ENCODE measurements around the gene ANO2. TPM values are rescaled to one million over a fixed set of nuclear protein-coding genes. Genes with fewer than 3 reads are reported as not detected.

ANO2 gene
- polyA plus RNA-seq, 2 donors, result 1.3 to 1.4 TPM

DNA sequence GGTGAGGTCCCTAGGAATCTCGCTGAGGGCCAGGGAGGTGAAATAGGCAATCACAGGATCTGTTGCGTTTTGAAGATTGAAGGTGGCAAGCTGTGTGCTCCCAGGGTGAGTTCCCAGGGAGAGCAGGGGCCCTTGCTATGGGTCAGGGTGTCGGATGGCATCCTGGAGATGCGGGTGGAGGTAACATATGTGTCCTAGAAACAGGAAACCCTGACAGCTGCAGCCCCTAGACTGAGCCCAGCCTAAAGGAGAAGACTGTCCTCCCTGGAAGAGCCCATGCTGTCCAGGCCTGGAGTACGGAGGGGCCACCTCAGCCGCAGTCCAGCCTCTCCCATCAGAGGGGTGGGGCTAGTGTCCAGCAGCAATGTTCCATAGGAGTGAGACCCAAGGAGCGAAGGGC is 318.9 kb downstream of the ANO2 start:
- WGBS, 2 donors, result 89 to 92% methylated on average over 7 of the region's 7 CpGs
- Histone ChIP-seq H3K27me3 (ENCODE audit: control insufficient read depth in 1 of 2, insufficient read depth in 2 of 2, low read length in 2 of 2) (no peaks in the 10 kb centered on the region), H3K27ac (ENCODE audit: low read depth in 2 of 2, low read length in 1 of 2) (no peak overlapping the region), H3K4me1 (ENCODE audit: control insufficient read depth in 2 of 2, insufficient read depth in 2 of 2, low read length in 1 of 2) (no peaks in the 10 kb centered on the region), H3K4me3 (ENCODE audit: low read depth in 1 of 2, low read length in 2 of 2) (no peak overlapping the region), H3K36me3 (ENCODE audit: control insufficient read depth in 2 of 2, insufficient read depth in 2 of 2, low read length in 1 of 2) (no peaks in the 10 kb centered on the region), H3K9me3 (ENCODE audit: control insufficient read depth in 2 of 2, insufficient read depth in 1 of 2, low read depth in 1 of 2, low read length in 1 of 2) (no peaks in the 10 kb centered on the region)

DNA sequence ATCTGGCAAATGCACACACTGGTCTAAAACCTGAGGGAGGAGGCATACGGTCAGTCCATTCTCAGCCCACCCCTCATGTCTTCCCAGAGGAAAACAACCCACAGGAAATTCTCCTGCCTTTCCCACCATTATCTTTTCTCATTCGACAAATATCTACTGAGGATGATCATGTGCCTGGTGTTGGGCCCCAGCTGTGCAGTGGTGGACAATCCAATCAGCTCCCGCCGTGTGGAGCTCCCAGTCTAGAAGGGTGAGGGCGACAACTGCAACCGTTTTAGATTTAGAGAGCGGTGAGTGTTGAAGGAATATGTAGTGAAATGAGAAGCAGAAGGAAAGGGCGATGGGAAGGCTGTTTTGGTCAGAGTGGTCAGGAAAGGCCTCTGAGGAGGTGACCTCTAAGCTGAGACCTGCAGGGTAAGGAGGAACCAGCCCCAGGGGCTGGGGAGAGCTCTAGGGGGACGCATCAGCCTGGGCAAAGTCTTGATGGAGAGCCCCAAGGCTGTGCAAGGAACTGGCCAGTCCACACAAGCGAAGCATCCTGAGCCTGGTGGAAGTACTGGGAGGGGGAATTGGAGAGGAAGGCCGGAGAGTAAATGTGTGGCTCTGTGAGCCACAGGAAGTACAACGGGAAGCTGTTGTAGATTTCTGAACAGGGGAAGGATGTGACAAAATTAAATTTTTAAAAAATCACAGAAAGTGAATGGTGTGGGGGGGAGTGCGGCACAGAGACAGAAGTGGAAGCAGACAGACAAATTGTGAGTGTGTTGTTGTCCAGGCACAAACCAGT is 320.4 kb downstream of the ANO2 start:
- Histone ChIP-seq H3K4me3 (ENCODE audit: low read depth in 1 of 2, low read length in 2 of 2) (no peak overlapping the region), H3K27ac (ENCODE audit: low read depth in 2 of 2, low read length in 1 of 2) (no peak overlapping the region), H3K36me3 (ENCODE audit: control insufficient read depth in 2 of 2, insufficient read depth in 2 of 2, low read length in 1 of 2) (no peaks in the 10 kb centered on the region), H3K4me1 (ENCODE audit: control insufficient read depth in 2 of 2, insufficient read depth in 2 of 2, low read length in 1 of 2) (no peaks in the 10 kb centered on the region), H3K27me3 (ENCODE audit: control insufficient read depth in 1 of 2, insufficient read depth in 2 of 2, low read length in 2 of 2) (no peaks in the 10 kb centered on the region), H3K9me3 (ENCODE audit: control insufficient read depth in 2 of 2, insufficient read depth in 1 of 2, low read depth in 1 of 2, low read length in 1 of 2) (no peaks in the 10 kb centered on the region)
- 80 to 83% methylated on average over 13 of the region's 13 CpGs for WGBS, 2 donors

DNA sequence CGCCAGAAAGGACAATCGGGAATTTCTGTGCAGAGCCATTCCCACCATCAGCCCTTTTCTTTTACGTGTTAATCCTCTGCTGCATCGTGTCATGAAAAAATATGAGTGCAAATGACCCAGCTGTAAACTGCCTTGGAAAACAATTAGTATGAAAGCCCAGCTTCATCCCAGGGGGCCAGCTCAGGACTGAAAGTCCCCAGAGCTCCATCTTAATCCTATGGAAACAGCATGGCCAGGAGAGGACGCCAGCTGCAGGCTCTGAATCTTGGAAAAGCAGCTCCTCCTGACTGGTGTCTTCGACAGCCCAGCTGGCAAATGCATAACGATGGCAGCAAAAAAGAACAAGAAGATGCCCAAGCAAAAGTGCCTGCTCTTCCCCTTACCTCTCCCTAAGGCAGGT is 321.6 kb downstream of the ANO2 start:
- no peaks in the 10 kb centered on the region for H3K36me3 ChIP-seq (ENCODE audit: control insufficient read depth in 2 of 2, insufficient read depth in 2 of 2, low read length in 1 of 2)
- H3K9me3 ChIP-seq (ENCODE audit: control insufficient read depth in 2 of 2, insufficient read depth in 1 of 2, low read depth in 1 of 2, low read length in 1 of 2), result no peaks in the 10 kb centered on the region
- no peak overlapping the region for H3K4me3 ChIP-seq (ENCODE audit: low read depth in 1 of 2, low read length in 2 of 2)
- H3K27me3 ChIP-seq (ENCODE audit: control insufficient read depth in 1 of 2, insufficient read depth in 2 of 2, low read length in 2 of 2), result no peaks in the 10 kb centered on the region
- no peaks in the 10 kb centered on the region for H3K4me1 ChIP-seq (ENCODE audit: control insufficient read depth in 2 of 2, insufficient read depth in 2 of 2, low read length in 1 of 2)
- WGBS, 2 donors, result 77 to 78% methylated on average over 7 of the region's 7 CpGs
- no peak overlapping the region for H3K27ac ChIP-seq (ENCODE audit: low read depth in 2 of 2, low read length in 1 of 2)

DNA sequence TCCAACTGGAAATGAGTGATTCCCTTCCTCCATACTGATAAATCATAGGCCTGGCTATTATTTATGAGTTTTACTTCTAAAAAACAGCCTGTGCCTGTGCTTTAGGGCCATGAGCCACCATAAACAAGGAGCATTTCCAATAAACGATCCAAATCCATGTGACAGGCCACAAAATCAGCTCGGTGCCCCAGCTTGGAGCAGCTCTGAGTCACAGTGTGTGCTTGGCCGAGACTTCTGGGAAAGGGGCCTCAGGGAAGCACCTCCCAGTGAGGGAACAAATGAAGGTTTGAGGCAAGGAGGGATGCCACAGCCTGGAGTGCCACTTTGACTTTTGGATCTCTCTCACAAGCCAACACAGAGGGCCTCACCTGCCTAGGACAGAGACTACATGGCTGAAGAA is 322.8 kb downstream of the ANO2 start:
- no peak overlapping the region for H3K4me3 ChIP-seq (ENCODE audit: low read depth in 1 of 2, low read length in 2 of 2)
- no peak overlapping the region for H3K27ac ChIP-seq (ENCODE audit: low read depth in 2 of 2, low read length in 1 of 2)
- H3K4me1 ChIP-seq (ENCODE audit: control insufficient read depth in 2 of 2, insufficient read depth in 2 of 2, low read length in 1 of 2), result no peaks in the 10 kb centered on the region
- no peaks in the 10 kb centered on the region for H3K9me3 ChIP-seq (ENCODE audit: control insufficient read depth in 2 of 2, insufficient read depth in 1 of 2, low read depth in 1 of 2, low read length in 1 of 2)
- H3K36me3 ChIP-seq (ENCODE audit: control insufficient read depth in 2 of 2, insufficient read depth in 2 of 2, low read length in 1 of 2), result no peaks in the 10 kb centered on the region
- no peaks in the 10 kb centered on the region for H3K27me3 ChIP-seq (ENCODE audit: control insufficient read depth in 1 of 2, insufficient read depth in 2 of 2, low read length in 2 of 2)
- WGBS, 2 donors, result 48 to 51% methylated on average over 3 of the region's 3 CpGs

DNA sequence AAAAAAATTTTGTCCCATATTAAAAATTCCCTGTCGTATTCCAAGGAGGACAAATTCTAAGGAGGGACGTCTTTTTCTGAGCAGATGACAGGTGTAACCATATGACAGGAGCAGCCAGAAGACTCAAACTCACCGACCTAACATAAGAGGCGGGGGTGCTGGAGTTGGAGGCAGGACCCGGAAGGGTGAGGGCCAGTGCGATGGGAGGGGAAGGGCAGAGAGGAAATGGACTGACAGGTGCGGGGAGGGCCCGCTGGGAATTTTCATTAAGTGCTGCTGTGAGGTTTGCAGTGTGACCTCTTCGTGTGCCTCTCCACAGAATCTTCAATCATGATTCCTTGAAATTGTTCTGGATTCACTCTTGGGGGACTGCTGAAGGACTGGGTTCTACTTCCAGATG is 323.7 kb downstream of the ANO2 start:
- WGBS, 2 donors, result 88 to 91% methylated on average over 9 of the region's 9 CpGs
- Histone ChIP-seq H3K9me3 (ENCODE audit: control insufficient read depth in 2 of 2, insufficient read depth in 1 of 2, low read depth in 1 of 2, low read length in 1 of 2) (no peaks in the 10 kb centered on the region), H3K27ac (ENCODE audit: low read depth in 2 of 2, low read length in 1 of 2) (no peak overlapping the region), H3K27me3 (ENCODE audit: control insufficient read depth in 1 of 2, insufficient read depth in 2 of 2, low read length in 2 of 2) (no peaks in the 10 kb centered on the region), H3K4me1 (ENCODE audit: control insufficient read depth in 2 of 2, insufficient read depth in 2 of 2, low read length in 1 of 2) (no peaks in the 10 kb centered on the region), H3K36me3 (ENCODE audit: control insufficient read depth in 2 of 2, insufficient read depth in 2 of 2, low read length in 1 of 2) (no peaks in the 10 kb centered on the region), H3K4me3 (ENCODE audit: low read depth in 1 of 2, low read length in 2 of 2) (no peak overlapping the region)

DNA sequence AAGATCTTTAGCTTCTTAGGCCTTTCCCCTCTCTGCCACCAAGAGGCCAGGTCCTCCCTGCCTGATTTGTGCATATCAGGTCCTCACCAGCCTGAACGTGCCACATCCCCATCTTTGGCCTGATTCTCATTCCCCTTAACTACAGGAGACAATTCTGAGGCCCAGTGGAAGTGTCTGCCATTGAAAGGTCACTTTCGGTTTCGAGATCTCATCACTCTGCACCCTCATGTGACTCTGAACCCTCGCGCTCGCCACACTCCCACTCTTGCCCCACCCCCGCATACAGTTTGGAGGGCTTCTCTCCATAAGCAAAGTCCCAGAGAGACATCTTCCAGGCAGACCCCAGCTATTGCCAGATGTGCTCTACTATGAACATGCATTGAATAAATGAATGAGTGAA is 324.2 kb downstream of the ANO2 start:
- WGBS, 2 donors, result 92 to 93% methylated on average over 7 of the region's 7 CpGs

DNA sequence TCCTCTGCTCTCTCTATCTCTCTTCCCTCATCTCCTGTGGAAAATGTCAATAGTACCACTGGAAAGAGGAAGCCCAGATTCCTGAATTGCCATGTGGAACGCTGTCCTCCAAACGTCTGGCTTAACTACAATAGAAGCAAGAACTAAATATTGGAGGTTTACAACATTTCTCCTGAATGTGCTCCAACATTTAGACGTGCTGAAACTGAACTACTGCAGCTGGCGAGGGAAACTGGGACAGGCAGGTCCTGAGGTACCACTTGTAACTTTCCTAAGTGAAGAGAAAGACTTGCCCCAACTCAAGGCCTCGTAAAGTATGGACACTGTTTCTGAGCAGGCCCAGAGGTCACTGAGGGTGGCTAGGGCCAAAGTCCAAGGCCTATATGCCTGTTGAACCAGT is 325.4 kb downstream of the ANO2 start:
- WGBS, 2 donors, result 51 to 56% methylated on average over 5 of the region's 5 CpGs
- no peaks in the 10 kb centered on the region for H3K36me3 ChIP-seq (ENCODE audit: control insufficient read depth in 2 of 2, insufficient read depth in 2 of 2, low read length in 1 of 2)
- no peak overlapping the region for H3K4me3 ChIP-seq (ENCODE audit: low read depth in 1 of 2, low read length in 2 of 2)
- no peaks in the 10 kb centered on the region for H3K9me3 ChIP-seq (ENCODE audit: control insufficient read depth in 2 of 2, insufficient read depth in 1 of 2, low read depth in 1 of 2, low read length in 1 of 2)
- no peaks in the 10 kb centered on the region for H3K27me3 ChIP-seq (ENCODE audit: control insufficient read depth in 1 of 2, insufficient read depth in 2 of 2, low read length in 2 of 2)
- no peaks in the 10 kb centered on the region for H3K4me1 ChIP-seq (ENCODE audit: control insufficient read depth in 2 of 2, insufficient read depth in 2 of 2, low read length in 1 of 2)
- H3K27ac ChIP-seq (ENCODE audit: low read depth in 2 of 2, low read length in 1 of 2), result peak overlapping the region in 1 of 2 donors; percentile 44

More for the DNA sequence above, 324.2 kb downstream of the ANO2 start:
- Histone ChIP-seq H3K27me3 (ENCODE audit: control insufficient read depth in 1 of 2, insufficient read depth in 2 of 2, low read length in 2 of 2) (no peaks in the 10 kb centered on the region), H3K27ac (ENCODE audit: low read depth in 2 of 2, low read length in 1 of 2) (no peak overlapping the region), H3K36me3 (ENCODE audit: control insufficient read depth in 2 of 2, insufficient read depth in 2 of 2, low read length in 1 of 2) (no peaks in the 10 kb centered on the region), H3K9me3 (ENCODE audit: control insufficient read depth in 2 of 2, insufficient read depth in 1 of 2, low read depth in 1 of 2, low read length in 1 of 2) (no peaks in the 10 kb centered on the region), H3K4me1 (ENCODE audit: control insufficient read depth in 2 of 2, insufficient read depth in 2 of 2, low read length in 1 of 2) (no peaks in the 10 kb centered on the region), H3K4me3 (ENCODE audit: low read depth in 1 of 2, low read length in 2 of 2) (no peak overlapping the region)

DNA sequence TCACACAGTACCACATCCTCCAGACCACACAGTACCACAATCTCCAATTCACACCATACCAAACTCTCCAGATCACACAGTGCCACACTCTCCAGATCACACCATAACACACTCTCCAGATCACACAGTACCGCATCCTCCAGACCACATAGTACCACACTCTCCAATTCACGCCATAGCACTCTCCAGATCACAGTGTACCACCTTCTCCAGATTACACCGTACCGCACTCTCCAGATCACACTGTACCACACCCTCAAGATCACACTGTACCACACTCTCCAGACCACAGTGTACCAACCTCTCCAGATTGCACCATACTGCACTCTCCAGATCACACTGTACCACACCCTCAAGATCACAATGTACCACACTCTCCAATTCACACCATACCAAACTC is 328.2 kb downstream of the ANO2 start:
- 96% methylated on average over 4 of the region's 4 CpGs for WGBS, 2 donors
- H3K27me3 ChIP-seq (ENCODE audit: control insufficient read depth in 1 of 2, insufficient read depth in 2 of 2, low read length in 2 of 2), result no peaks in the 10 kb centered on the region
- H3K9me3 ChIP-seq (ENCODE audit: control insufficient read depth in 2 of 2, insufficient read depth in 1 of 2, low read depth in 1 of 2, low read length in 1 of 2), result no peaks in the 10 kb centered on the region
- no peaks in the 10 kb centered on the region for H3K4me1 ChIP-seq (ENCODE audit: control insufficient read depth in 2 of 2, insufficient read depth in 2 of 2, low read length in 1 of 2)
- H3K27ac ChIP-seq (ENCODE audit: low read depth in 2 of 2, low read length in 1 of 2), result no peak overlapping the region
- no peak overlapping the region for H3K4me3 ChIP-seq (ENCODE audit: low read depth in 1 of 2, low read length in 2 of 2)
- no peaks in the 10 kb centered on the region for H3K36me3 ChIP-seq (ENCODE audit: control insufficient read depth in 2 of 2, insufficient read depth in 2 of 2, low read length in 1 of 2)

DNA sequence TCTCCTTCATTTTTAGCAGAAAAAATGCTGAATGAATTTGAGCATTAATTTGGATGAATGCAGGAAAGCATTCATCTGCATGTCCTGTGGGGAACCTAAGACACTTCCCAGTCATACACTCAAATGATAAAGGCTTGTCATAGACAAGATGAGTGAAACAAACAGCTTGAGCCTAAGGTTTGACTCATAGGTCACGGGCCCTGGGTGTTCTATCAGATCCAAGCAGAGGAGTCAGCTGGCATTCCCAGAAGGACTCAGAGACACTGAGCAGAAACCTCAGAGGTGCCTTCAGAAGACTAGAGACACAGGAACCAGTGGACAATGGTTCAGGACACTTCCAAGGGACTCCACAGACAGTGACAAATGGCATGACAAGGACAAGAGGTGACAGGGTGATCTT is 329.3 kb downstream of the ANO2 start:
- no peaks in the 10 kb centered on the region for H3K4me1 ChIP-seq (ENCODE audit: control insufficient read depth in 2 of 2, insufficient read depth in 2 of 2, low read length in 1 of 2)
- H3K27ac ChIP-seq (ENCODE audit: low read depth in 2 of 2, low read length in 1 of 2), result no peak overlapping the region
- no peaks in the 10 kb centered on the region for H3K36me3 ChIP-seq (ENCODE audit: control insufficient read depth in 2 of 2, insufficient read depth in 2 of 2, low read length in 1 of 2)
- H3K9me3 ChIP-seq (ENCODE audit: control insufficient read depth in 2 of 2, insufficient read depth in 1 of 2, low read depth in 1 of 2, low read length in 1 of 2), result no peaks in the 10 kb centered on the region
- H3K4me3 ChIP-seq (ENCODE audit: low read depth in 1 of 2, low read length in 2 of 2), result no peak overlapping the region
- no peaks in the 10 kb centered on the region for H3K27me3 ChIP-seq (ENCODE audit: control insufficient read depth in 1 of 2, insufficient read depth in 2 of 2, low read length in 2 of 2)
- 92 to 93% methylated on average over 1 of the region's 1 CpG for WGBS, 2 donors

DNA sequence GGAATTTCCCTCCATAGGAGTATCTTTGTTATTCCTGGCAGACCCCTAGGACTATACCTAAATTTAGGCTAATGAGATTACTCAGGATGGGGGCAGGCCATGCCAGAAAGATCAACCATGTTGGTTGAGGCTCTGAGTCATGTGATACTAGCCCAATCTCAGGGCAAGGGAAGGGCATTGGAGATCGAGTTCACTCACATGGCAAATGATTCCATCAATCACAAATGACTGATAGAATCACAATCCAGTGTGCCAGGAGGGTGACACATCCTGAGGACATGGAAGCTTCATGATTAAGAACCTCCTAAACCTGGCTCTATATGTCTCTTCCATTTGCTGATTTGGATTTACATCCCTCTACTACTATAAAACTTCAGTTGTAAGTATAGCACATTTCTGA is 330.8 kb downstream of the ANO2 start:
- H3K9me3 ChIP-seq (ENCODE audit: control insufficient read depth in 2 of 2, insufficient read depth in 1 of 2, low read depth in 1 of 2, low read length in 1 of 2), result no peaks in the 10 kb centered on the region
- 63 to 83% methylated on average over 1 of the region's 1 CpG for WGBS, 2 donors

More for the DNA sequence above, 330.8 kb downstream of the ANO2 start:
- Histone ChIP-seq H3K27me3 (ENCODE audit: control insufficient read depth in 1 of 2, insufficient read depth in 2 of 2, low read length in 2 of 2) (no peaks in the 10 kb centered on the region), H3K27ac (ENCODE audit: low read depth in 2 of 2, low read length in 1 of 2) (no peak overlapping the region), H3K4me1 (ENCODE audit: control insufficient read depth in 2 of 2, insufficient read depth in 2 of 2, low read length in 1 of 2) (no peaks in the 10 kb centered on the region), H3K4me3 (ENCODE audit: low read depth in 1 of 2, low read length in 2 of 2) (no peak overlapping the region), H3K36me3 (ENCODE audit: control insufficient read depth in 2 of 2, insufficient read depth in 2 of 2, low read length in 1 of 2) (no peaks in the 10 kb centered on the region)
